ENCODE results near the gene GIMAP8. TPM values are rescaled to one million over a fixed set of nuclear protein-coding genes. Genes with fewer than 3 reads are reported as not detected.

Gene GIMAP8
- total RNA-seq, 2 donors from 2014 or later, result 12.9 to 15.4 TPM

Other genes with a start within 250 kb of the GIMAP8 start
- gene LRRC61, start 127.3 kb upstream of the GIMAP8 start, total RNA-seq, result 1 to 10 TPM; 2.2 to 2.6 TPM
- gene ACTR3C, start 127.1 kb upstream of the GIMAP8 start, total RNA-seq, result 1 to 10 TPM in 1 of 2 donors, under 1 TPM in 1; 1.00 to 1.7 TPM
- gene RARRES2, start 109.0 kb upstream of the GIMAP8 start, total RNA-seq, result 100 to 1,000 TPM; 123 to 153 TPM
- 10 to 100 TPM; 48.9 to 50.5 TPM for gene REPIN1, start 81.8 kb upstream of the GIMAP8 start, total RNA-seq
- 1 to 10 TPM; 4.6 to 5.0 TPM for gene ZNF775, start 71.3 kb upstream of the GIMAP8 start, total RNA-seq
- gene GIMAP7, start 64.2 kb downstream of the GIMAP8 start, total RNA-seq, result 10 to 100 TPM; 23.5 to 23.8 TPM
- gene GIMAP4, start 116.8 kb downstream of the GIMAP8 start, total RNA-seq, result 10 to 100 TPM; 30.1 to 40.4 TPM
- 10 to 100 TPM; 24.5 to 33.3 TPM for gene GIMAP6, start 181.8 kb downstream of the GIMAP8 start, total RNA-seq
- 10 to 100 TPM in 1 of 2 donors, 1 to 10 TPM in 1; 8.3 to 12.2 TPM for gene GIMAP2, start 235.1 kb downstream of the GIMAP8 start, total RNA-seq